Loucy (cell line): ENCODE data around the gene WNK4.

Experiments
- CTCF ChIP-seq: fragments of 200-600 bp; sonication (generic); conservative IDR thresholded peaks from 2 replicates; pipeline ENCODE4 v1.5.1; 2014; ENCODE audit warnings: mild to moderate bottlenecking, antibody characterized with exemption, low read length
- EZH2phosphoT487 ChIP-seq: fragments of 200-600 bp; IDR thresholded peaks from 2 replicates; pipeline ENCODE4 v1.6.1; 2018; ENCODE audit warnings: antibody characterized with exemption, mild to moderate bottlenecking, moderate library complexity, borderline replicate concordance

GRCh38 chr17:42761638-42762037 is 18.8 kb upstream of the WNK4 start:
- TF ChIP-seq CTCF (no peak), EZH2phosphoT487 (no peak)
